BJ (cell line): ENCODE data around the gene TMEFF1. TPM values are rescaled to one million over a fixed set of nuclear protein-coding genes. Genes with fewer than 3 reads are reported as not detected.
A peak's percentile ranks its signal among the peaks of the same experiment; 100 is the strongest.

Source experiments
- CTCF ChIA-PET: fragments of 350-600 bp; formaldehyde crosslinking; extraction: SDS; loops from one replicate; lab custom pipeline; 2021; ENCODE audit warnings: antibody characterized with exemption, inconsistent platforms; lab: Yijun Ruan, JAX
- POLR2A ChIA-PET: fragments of 300-600 bp; sonication (Branson Sonifier 250); formaldehyde crosslinking; extraction: SDS; loops from one replicate; lab custom pipeline; 2021; ENCODE audit warnings: antibody characterized with exemption; lab: Charles Lee
- DNase-seq: peaks from one replicate; pipeline ENCODE4 v3.0.0-alpha.2; 2011; ENCODE audit warnings: low read depth
- H3K27me3 ChIP-seq: 2 replicates; pipeline ENCODE4 v1.6.0; 2011; ENCODE audit warnings: low read length; ENCODE audit not compliant: control insufficient read depth, insufficient read depth
- H3K36me3 ChIP-seq: 2 replicates; pipeline ENCODE4 v1.5.1; 2011; ENCODE audit warnings: low read length; ENCODE audit not compliant: control insufficient read depth, insufficient read depth
- H3K4me3 ChIP-seq: 2 replicates; pipeline ENCODE4 v1.5.1; 2011; ENCODE audit warnings: low read depth, mild to moderate bottlenecking, control low read depth, low read length
- polyA plus RNA-seq: library from polyadenylated mRNA; depleted of rRNA; stranded (reverse); fragments of >200 nt; gene quantifications from 2 replicates; pipeline ENCODE4 v1.2.3, GENCODE V29; 2011
- TF ChIP-seq, protein P1 (sequence below): IDR thresholded peaks from 2 replicates; pipeline ENCODE4 v1.5.1; 2011; ENCODE audit warnings: low read depth, mild to moderate bottlenecking, control low read depth, inconsistent platforms, low read length, moderate library complexity; ENCODE audit not compliant: insufficient read depth

The TMEFF1 gene
- polyA plus RNA-seq, 1 experiment: 0.10 TPM

DNA sequence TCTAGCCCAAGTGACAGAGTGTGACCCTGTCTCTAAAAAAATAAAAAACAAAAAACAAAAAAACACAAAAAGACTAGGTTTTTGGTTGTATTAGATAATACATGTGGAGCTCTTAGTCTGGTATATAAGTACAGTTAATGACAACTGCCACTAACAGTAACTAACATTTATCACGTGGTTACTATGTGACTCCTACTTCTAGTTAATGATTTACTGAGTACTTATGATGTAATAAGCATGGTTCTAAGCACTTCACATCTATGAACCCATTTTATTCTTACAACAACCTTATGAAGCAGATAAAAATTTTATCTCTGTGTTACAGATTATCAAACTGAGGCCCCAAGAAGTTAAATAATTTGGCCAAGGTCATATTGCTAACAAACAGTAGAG lies 6.1 kb upstream of the TMEFF1 start:
- no peaks in the 10 kb centered on the region for H3K36me3 ChIP-seq
- DNase-seq: no peak
- no peak overlapping the region for H3K4me3 ChIP-seq
- POLR2A ChIA-PET: no interaction called here
- CTCF ChIA-PET: interaction anchor here (1.0 to 1.4 kb wide), 3 partner anchors 9 to 135 kb away, joined by 3 to 4 read pairs (median 4); partner anchors contain the start of gene TEX10
- no peaks in the 10 kb centered on the region for H3K27me3 ChIP-seq
- TF ChIP-seq, protein P1, sequence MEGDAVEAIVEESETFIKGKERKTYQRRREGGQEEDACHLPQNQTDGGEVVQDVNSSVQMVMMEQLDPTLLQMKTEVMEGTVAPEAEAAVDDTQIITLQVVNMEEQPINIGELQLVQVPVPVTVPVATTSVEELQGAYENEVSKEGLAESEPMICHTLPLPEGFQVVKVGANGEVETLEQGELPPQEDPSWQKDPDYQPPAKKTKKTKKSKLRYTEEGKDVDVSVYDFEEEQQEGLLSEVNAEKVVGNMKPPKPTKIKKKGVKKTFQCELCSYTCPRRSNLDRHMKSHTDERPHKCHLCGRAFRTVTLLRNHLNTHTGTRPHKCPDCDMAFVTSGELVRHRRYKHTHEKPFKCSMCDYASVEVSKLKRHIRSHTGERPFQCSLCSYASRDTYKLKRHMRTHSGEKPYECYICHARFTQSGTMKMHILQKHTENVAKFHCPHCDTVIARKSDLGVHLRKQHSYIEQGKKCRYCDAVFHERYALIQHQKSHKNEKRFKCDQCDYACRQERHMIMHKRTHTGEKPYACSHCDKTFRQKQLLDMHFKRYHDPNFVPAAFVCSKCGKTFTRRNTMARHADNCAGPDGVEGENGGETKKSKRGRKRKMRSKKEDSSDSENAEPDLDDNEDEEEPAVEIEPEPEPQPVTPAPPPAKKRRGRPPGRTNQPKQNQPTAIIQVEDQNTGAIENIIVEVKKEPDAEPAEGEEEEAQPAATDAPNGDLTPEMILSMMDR: no peak

DNA sequence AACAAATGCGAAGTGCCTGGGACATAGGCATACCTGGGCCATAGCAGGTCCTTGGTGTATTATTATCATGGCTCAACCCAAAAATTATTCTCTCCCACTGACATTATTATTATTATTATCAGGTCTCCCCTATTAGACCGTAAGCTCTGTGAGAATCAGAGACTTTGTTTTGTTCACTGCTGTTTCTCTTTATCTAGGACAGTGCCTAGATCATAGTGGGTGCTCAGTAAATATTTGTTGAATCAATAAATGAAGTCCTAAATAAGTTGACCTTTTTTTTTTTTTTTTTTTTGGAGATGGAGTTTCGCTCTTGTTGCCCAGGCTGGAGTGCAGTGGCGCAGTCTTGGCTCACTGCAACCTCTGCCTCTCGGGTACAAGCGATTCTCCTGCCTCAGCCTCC lies 4.9 kb upstream of the TMEFF1 start:
- TF ChIP-seq, protein P1: no peak
- no peak for DNase-seq
- no peaks in the 10 kb centered on the region for H3K36me3 ChIP-seq
- ChIA-PET CTCF (no interaction called here), POLR2A (no interaction called here)
- H3K27me3 ChIP-seq: no peaks in the 10 kb centered on the region
- no peak overlapping the region for H3K4me3 ChIP-seq

DNA sequence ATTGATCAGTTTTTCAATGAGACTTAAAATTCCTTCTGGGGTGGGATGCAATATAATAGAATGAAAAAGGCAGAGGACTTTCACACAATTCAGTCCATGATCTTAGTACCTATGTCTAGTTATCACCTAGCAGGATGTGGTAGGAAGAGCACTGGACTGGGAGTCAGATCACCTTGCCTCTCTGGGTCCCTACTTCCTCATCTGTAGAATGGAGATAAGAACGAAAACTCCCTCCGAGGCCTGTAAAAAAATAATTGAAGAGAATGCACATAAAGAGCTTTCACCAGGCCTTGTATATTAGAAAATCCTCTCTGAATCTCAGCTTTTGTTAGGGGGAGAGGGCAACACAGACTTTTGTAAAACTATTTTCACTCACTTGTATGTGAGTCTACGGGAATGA lies 681 bp upstream of the TMEFF1 start:
- H3K27me3 ChIP-seq: no peaks in the 10 kb centered on the region
- TF ChIP-seq, protein P1: no peak
- no peak overlapping the region for H3K4me3 ChIP-seq
- DNase-seq: no peak
- ChIA-PET CTCF (interaction anchor here (1.3 kb wide), 1 partner anchor 15 kb away, joined by 3 read pairs; no protein-coding TSS in a partner anchor), POLR2A (no interaction called here)
- no peaks in the 10 kb centered on the region for H3K36me3 ChIP-seq

DNA sequence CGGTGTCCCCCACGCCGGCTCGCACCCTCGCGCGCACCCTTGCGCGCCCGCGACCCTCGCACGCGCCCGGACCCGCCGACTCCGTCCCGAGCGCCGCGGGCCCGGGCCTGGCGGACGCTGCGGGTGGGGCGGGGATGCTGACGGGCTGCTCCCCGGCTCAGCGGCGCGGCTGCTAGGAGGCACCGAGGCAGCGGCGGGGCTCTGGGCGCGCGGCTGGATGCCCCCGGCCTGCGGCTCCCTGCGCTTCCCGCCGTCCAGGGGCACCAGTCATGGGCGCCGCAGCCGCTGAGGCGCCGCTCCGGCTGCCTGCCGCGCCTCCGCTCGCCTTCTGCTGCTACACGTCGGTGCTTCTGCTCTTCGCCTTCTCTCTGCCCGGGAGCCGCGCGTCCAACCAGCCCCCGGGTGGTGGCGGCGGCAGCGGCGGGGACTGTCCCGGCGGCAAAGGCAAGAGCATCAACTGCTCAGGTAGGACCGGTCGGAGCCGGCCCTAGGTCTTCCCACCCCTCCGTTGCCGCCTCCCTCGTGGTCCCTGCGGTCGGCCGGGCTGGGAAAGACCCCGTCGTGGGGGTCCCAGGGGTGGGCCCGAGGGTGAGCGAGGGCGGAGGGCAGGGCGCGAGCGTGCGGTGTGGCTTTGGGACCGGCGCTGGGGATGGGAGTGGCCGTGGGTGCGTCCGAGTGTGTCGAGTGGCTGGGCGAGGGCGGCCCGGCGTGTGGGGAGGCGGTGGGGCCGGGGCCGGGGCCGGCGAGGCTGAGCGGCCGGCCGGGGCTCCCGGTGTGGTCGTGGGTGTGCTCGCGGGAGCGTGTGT lies 530 bp downstream of the TMEFF1 start:
- TF ChIP-seq, protein P1: no peak
- CTCF ChIA-PET: interaction anchor here (0.6 to 1.3 kb wide), 2 partner anchors 17 to 1280 kb away, joined by 3 read pairs; no protein-coding TSS in a partner anchor
- POLR2A ChIA-PET: no interaction called here
- Histone ChIP-seq H3K36me3 (no peaks in the 10 kb centered on the region), H3K4me3 (peak overlapping the region; percentile 76), H3K27me3 (no peaks in the 10 kb centered on the region)
- no peak for DNase-seq

DNA sequence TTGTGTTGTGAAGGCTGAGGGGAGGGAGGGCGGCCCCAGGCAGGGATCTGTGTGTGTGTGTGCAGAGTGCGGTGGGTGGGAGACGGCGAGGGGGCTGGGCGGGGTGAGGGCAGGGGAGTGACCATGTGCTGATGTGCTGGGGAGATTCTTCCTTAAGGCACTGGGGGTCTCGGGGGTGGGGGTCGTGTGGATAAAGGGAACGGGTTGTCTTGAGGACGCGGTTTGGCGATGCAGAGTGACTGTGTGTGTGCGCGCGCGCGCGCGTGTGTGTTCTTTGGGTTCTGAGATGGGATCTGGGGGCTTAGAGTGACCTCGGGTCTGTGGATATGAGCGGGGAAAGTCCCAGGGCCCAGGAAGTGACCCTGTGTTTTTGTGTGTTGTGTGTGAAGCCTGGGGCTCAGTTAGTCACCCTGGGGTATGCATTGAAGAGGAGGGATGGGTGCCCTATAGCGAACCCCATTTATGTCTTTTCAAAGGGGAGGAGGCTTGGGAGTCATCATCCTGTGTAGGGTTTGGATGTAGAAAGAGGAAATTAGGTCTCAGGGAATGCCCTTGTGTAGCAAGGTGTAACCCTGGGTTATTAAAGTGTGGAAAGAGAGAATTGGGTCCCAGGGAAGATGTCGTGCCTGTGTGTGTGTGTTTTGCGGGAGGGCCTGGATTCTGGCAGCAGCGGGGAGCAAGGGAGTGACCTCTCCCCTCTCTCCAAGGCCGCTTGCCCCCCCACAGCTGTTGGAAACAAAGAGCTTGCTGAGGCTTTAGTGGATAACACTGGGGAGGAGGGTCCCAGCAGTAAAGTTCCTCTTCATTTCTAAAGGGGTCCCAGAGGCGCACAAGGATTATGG lies 1.4 kb downstream of the TMEFF1 start:
- CTCF ChIA-PET: interaction anchor here (0.8 to 1.2 kb wide), 2 partner anchors 8 to 32 kb away, joined by 3 read pairs; no protein-coding TSS in a partner anchor
- TF ChIP-seq, protein P1: no peak
- Histone ChIP-seq H3K27me3 (no peaks in the 10 kb centered on the region), H3K36me3 (no peaks in the 10 kb centered on the region), H3K4me3 (peak overlapping the region; percentile 76)
- DNase-seq: no peak
- POLR2A ChIA-PET: no interaction called here
